GM18868 (cell line): ENCODE data around the gene BTBD6.
"Not testable (repeated sequence)": the region's sequence is repeated elsewhere in the genome, so short reads cannot be mapped to it uniquely, and the experiment has no call there.

Experiments used
- ATAC-seq: cut with Tn5 transposase; IDR thresholded peaks from one replicate; pipeline ENCODE4 v1.9.1; 2021; ENCODE audit warnings: mild to moderate bottlenecking, moderate library complexity; ENCODE audit not compliant: unreplicated experiment

Gene BTBD6

GRCh38 chr14:105268736-105269354 is 20.5 kb downstream of the BTBD6 start:
- no peak for ATAC-seq

GRCh38 chr14:105269405-105269804 is 21.1 kb downstream of the BTBD6 start:
- no peak for ATAC-seq

GRCh38 chr14:105271224-105271890 is 23.0 kb downstream of the BTBD6 start:
- ATAC-seq, result no peak

- no peak for ATAC-seq
Observed at GRCh38 chr14:105272623-105273022, 24.3 kb downstream of the BTBD6 start.

GRCh38 chr14:105273062-105273461 is 24.7 kb downstream of the BTBD6 start:
- ATAC-seq, result no peak

- ATAC-seq, result no peak
Observed at GRCh38 chr14:105274637-105275036, 26.3 kb downstream of the BTBD6 start.

GRCh38 chr14:105275267-105275946 is 27.1 kb downstream of the BTBD6 start:
- no peak for ATAC-seq

GRCh38 chr14:105277448-105277847 is 29.1 kb downstream of the BTBD6 start:
- not testable (repeated sequence) for ATAC-seq

- no peak for ATAC-seq
Observed at GRCh38 chr14:105279642-105280361, 31.5 kb downstream of the BTBD6 start.

GRCh38 chr14:105280525-105280924 is 32.2 kb downstream of the BTBD6 start:
- no peak for ATAC-seq

GRCh38 chr14:105281371-105282097 is 33.2 kb downstream of the BTBD6 start:
- no peak for ATAC-seq

- ATAC-seq, result no peak
Observed at GRCh38 chr14:105282098-105282725, 33.9 kb downstream of the BTBD6 start.

GRCh38 chr14:105283028-105283427 is 34.7 kb downstream of the BTBD6 start:
- no peak for ATAC-seq

GRCh38 chr14:105283899-105284298 is 35.6 kb downstream of the BTBD6 start:
- ATAC-seq, result no peak

- ATAC-seq, result no peak
Observed at GRCh38 chr14:105285174-105285573, 36.8 kb downstream of the BTBD6 start.

- ATAC-seq, result no peak
Observed at GRCh38 chr14:105286759-105287144, 38.4 kb downstream of the BTBD6 start.

- no peak for ATAC-seq
Observed at GRCh38 chr14:105287249-105288102, 39.1 kb downstream of the BTBD6 start.

- ATAC-seq, result not testable (repeated sequence)
Observed at GRCh38 chr14:105288936-105289335, 40.6 kb downstream of the BTBD6 start.

GRCh38 chr14:105290621-105291346 is 42.5 kb downstream of the BTBD6 start:
- ATAC-seq, result no peak
